Lung (tissue), 12 donors: ENCODE measurements around the gene CDC42BPB. TPM values are rescaled to one million over a fixed set of nuclear protein-coding genes. Genes with fewer than 3 reads are reported as not detected.

Source experiments
- ATAC-seq: fragments of 200-7000 bp; cut with Tn5 transposase; one replicate; pipeline ENCODE4 v1.9.1; 2020; ENCODE audit warnings: moderate number of reproducible peaks; ENCODE audit not compliant: insufficient read depth, low FRiP score
- DNase-seq, 3 donors: peaks; one replicate each; pipeline ENCODE4 v3.0.0-alpha.2; 2013 to 2017
- H3K27ac ChIP-seq, 2 donors: one replicate each; pipeline ENCODE4 v1.5.1; 2013; ENCODE audit warnings: mild to moderate bottlenecking in 2 of 2, moderate library complexity in 2 of 2, control low read depth in 1 of 2, inconsistent platforms in 1 of 2, low read depth in 1 of 2, low read length in 1 of 2
- H3K27me3 ChIP-seq, 3 donors: one replicate each; pipeline ENCODE4 v1.5.1; 2013; ENCODE audit warnings: low read length in 2 of 3; ENCODE audit not compliant: control insufficient read depth in 3 of 3, insufficient read depth in 3 of 3
- H3K36me3 ChIP-seq, 4 donors: one replicate each; pipeline ENCODE4 v1.5.1; 2013; ENCODE audit warnings: low read length in 4 of 4, mild to moderate bottlenecking in 1 of 4, moderate library complexity in 1 of 4; ENCODE audit not compliant: control insufficient read depth in 4 of 4, insufficient read depth in 4 of 4
- H3K4me1 ChIP-seq, 5 donors: one replicate each; pipeline ENCODE4 v1.5.1; 2013; ENCODE audit warnings: low read length in 5 of 5, mild to moderate bottlenecking in 2 of 5, moderate library complexity in 1 of 5; ENCODE audit not compliant: control insufficient read depth in 5 of 5, insufficient read depth in 5 of 5
- H3K4me3 ChIP-seq: one replicate; pipeline ENCODE4 v1.5.1; 2013; ENCODE audit warnings: mild to moderate bottlenecking, control low read depth, moderate library complexity
- H3K9ac ChIP-seq, 2 donors: one replicate each; pipeline ENCODE4 v1.5.1; 2013; ENCODE audit warnings: low read length in 2 of 2, control low read depth in 1 of 2; ENCODE audit not compliant: insufficient read depth in 1 of 2
- H3K9me3 ChIP-seq, 4 donors: one replicate each; pipeline ENCODE4 v1.5.1; 2013; ENCODE audit warnings: low read length in 3 of 4, mild to moderate bottlenecking in 1 of 4, moderate library complexity in 1 of 4; ENCODE audit not compliant: control insufficient read depth in 4 of 4, insufficient read depth in 3 of 4
- WGBS, 2 donors: extraction: QIAGEN DNeasy Blood & Tissue Kit; methylation state at CpG; one replicate each; pipeline ENCODE4 v1.1.7; 2013; 5-methylcytosine and 5-hydroxymethylcytosine counted together
- polyA plus RNA-seq, 2 donors: library from polyadenylated mRNA; stranded (reverse); fragments of 200-250 nt; gene quantifications; one replicate each; pipeline ENCODE4 v1.2.1, GENCODE V29; 2013
- total RNA-seq, 2 donors: library from RNA; depleted of rRNA in 1 of 2; stranded (reverse); fragments of >200 nt in 1 of 2; gene quantifications; one replicate each; pipeline ENCODE4 v1.2.1, GENCODE V29; 2014 to 2021
- TF ChIP-seq, protein P1 (sequence below): IDR thresholded peaks from 2 replicates; pipeline ENCODE4 v1.5.1; 2012; ENCODE audit warnings: mild to moderate bottlenecking; ENCODE audit errors: control extremely low read depth, extremely low read depth
- donor health status: control.
- donor health status: control.
- donor health status: Bipolar disorder and iron deficiency.
- donor health status: healthy.
- donor health status: DM: yes; HTN: yes; CAD: no.

The CDC42BPB gene
- total and polyA plus RNA-seq, 4 donors, result 39.3 to 97.9 (median 66.6) TPM

DNA sequence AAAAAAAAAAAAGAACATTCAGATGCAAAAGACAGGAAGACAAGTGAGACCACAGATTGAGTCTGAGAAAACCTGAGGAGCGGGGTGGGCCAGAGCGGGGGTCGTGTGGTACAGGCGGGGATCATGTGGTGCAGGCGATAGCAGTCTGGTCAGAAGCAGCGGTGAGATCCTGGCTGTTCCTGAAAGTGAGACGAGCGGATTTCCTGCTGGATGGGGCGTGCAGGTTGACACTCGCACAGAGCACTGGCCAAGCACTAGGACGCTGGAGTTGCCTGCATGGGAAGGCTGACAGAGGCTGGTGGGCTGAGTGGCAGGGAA is 35.7 kb downstream of the CDC42BPB start:
- Histone ChIP-seq H3K4me1 (peaks cover 3 to 41% (median 25%) of the 10 kb centered on the region in 5 donors), H3K9ac (no peak overlapping the region), H3K9me3 (peaks cover 0 to 3% (median 0%) of the 10 kb centered on the region in 4 donors), H3K27ac (peak overlapping the region in 1 of 2 donors; percentile 12), H3K27me3 (no peaks in the 10 kb centered on the region), H3K4me3 (no peak overlapping the region), H3K36me3 (peaks cover 0 to 5% (median 0%) of the 10 kb centered on the region in 4 donors)
- ATAC-seq (no peak), DNase-seq (peak in 2 of 3 donors; percentile 16 to 38)
- 69 to 72% methylated on average over 11 of the region's 11 CpGs for WGBS, 2 donors
- TF ChIP-seq, protein P1, sequence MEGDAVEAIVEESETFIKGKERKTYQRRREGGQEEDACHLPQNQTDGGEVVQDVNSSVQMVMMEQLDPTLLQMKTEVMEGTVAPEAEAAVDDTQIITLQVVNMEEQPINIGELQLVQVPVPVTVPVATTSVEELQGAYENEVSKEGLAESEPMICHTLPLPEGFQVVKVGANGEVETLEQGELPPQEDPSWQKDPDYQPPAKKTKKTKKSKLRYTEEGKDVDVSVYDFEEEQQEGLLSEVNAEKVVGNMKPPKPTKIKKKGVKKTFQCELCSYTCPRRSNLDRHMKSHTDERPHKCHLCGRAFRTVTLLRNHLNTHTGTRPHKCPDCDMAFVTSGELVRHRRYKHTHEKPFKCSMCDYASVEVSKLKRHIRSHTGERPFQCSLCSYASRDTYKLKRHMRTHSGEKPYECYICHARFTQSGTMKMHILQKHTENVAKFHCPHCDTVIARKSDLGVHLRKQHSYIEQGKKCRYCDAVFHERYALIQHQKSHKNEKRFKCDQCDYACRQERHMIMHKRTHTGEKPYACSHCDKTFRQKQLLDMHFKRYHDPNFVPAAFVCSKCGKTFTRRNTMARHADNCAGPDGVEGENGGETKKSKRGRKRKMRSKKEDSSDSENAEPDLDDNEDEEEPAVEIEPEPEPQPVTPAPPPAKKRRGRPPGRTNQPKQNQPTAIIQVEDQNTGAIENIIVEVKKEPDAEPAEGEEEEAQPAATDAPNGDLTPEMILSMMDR, result no peak

DNA sequence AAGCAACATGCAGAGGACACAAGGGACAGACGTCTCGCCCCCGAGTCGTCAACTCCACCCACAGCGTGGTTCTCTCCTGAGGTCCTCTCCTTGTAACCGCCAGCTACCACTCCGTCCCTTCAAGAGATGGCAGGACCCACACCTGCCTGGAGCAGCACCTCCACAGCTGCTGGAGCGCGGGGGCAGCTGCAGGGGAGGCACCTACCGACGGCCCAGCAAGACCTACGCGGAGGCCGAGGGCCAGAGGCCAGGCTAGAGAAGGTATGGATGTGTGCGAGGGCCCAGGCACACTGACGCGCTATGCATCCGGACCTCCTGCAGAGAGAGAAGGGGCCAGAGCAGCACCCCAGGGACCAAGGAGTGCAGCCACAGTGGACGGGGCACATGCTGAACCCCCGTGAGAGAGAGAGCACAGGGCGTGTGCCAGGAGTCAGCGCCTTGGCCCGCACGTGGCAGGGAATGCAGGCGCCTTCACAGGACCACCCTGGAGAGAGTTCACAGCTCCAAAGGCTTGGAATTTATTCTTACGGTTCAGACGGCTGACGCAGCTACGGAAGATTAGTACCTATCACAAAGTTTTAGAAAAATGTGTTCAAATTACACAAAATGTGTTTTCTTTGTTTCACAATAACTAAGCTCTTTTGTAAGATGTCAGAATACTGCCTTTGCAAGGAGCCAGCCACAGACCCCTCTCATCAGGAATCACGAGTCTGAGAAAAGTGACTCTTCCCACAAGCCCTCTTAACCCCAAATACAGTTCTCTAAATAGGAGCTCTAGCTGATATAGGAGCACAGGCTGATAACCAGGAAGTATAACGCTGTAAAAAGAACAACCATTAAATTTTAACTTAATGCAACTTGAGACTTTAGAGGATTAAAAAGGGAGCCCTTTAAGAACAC is 36.8 kb downstream of the CDC42BPB start:
- Histone ChIP-seq H3K9me3 (no peaks in the 10 kb centered on the region), H3K4me3 (no peak overlapping the region), H3K27ac (no peak overlapping the region), H3K9ac (no peak overlapping the region), H3K27me3 (no peaks in the 10 kb centered on the region), H3K4me1 (peaks cover 3 to 41% (median 25%) of the 10 kb centered on the region in 5 donors), H3K36me3 (peaks cover 0 to 5% (median 0%) of the 10 kb centered on the region in 4 donors)
- WGBS, 2 donors, result 83 to 86% methylated on average over 31 of the region's 31 CpGs
- no peak for ATAC-seq
- peak; percentile 39 to 56 (median 48) for DNase-seq
- TF ChIP-seq, protein P1, result no peak

DNA sequence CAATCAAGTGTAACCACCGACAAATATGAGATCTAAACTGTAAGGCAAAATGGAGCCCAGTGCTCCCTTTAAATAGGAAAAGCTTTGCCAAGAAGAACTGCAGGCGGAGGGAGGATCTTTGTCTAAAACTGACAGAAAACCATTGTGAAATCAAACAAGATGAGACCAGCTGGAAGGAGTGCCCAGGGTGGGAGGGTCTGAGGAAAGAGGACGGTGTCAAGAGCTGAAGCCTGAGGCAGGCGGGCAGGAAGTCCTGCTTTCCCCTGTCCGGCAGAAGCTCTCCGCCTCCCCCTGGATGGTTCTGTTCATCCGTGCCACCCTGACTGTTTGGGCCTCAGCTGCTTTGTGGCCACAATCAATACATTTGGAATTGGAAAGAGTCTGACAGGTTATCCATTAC is 37.5 kb downstream of the CDC42BPB start:
- Histone ChIP-seq H3K27me3 (no peaks in the 10 kb centered on the region), H3K36me3 (peaks cover 0 to 5% (median 0%) of the 10 kb centered on the region in 4 donors), H3K27ac (no peak overlapping the region), H3K9me3 (no peaks in the 10 kb centered on the region), H3K9ac (no peak overlapping the region), H3K4me3 (no peak overlapping the region), H3K4me1 (peaks cover 3 to 42% (median 25%) of the 10 kb centered on the region in 5 donors)
- WGBS, 2 donors, result 20 to 44% methylated on average over 7 of the region's 7 CpGs
- DNase-seq, result peak; percentile 70 to 91 (median 85)
- ATAC-seq, result no peak
- TF ChIP-seq, protein P1, result no peak
